NCI-H2029 treated with DMSO at 0.1 percent for 48 hours (cell line): ENCODE data around the gene KIRREL2.

Source experiments
- DNase-seq: peaks from one replicate; lab custom pipeline; 2025; lab: John Stamatoyannopoulos, UW

The KIRREL2 gene

GRCh38 chr19:35845215-35846037, 11.3 kb upstream of the KIRREL2 start:
- no peak for DNase-seq

- peak; percentile 27 for DNase-seq
These were observed 10.6 kb upstream of the KIRREL2 start for GRCh38 chr19:35846038-35846668.

- no peak for DNase-seq
These were observed 8.8 kb upstream of the KIRREL2 start for GRCh38 chr19:35847911-35848310.

GRCh38 chr19:35848486-35848885, 8.2 kb upstream of the KIRREL2 start:
- no peak for DNase-seq

- no peak for DNase-seq
These were observed 7.7 kb upstream of the KIRREL2 start for GRCh38 chr19:35848919-35849505.

GRCh38 chr19:35851213-35852028, 5.3 kb upstream of the KIRREL2 start:
- no peak for DNase-seq

GRCh38 chr19:35852029-35852780, 4.5 kb upstream of the KIRREL2 start, which contains the start of gene NPHS1:
Gene NPHS1, minus strand, starts transcription at chr19:35852504. Its CDS starts 667 bp downstream, at chr19:35851837.
- no peak for DNase-seq

- DNase-seq = no peak
These were observed 3.5 kb upstream of the KIRREL2 start for GRCh38 chr19:35853038-35853756.

GRCh38 chr19:35858311-35858710, 1.6 kb downstream of the KIRREL2 start:
- no peak for DNase-seq

- no peak for DNase-seq
These were observed 2.7 kb downstream of the KIRREL2 start for GRCh38 chr19:35859414-35859813.

GRCh38 chr19:35860436-35860817, 3.7 kb downstream of the KIRREL2 start:
- no peak for DNase-seq

GRCh38 chr19:35860818-35861639, 4.3 kb downstream of the KIRREL2 start:
- DNase-seq = no peak

GRCh38 chr19:35861640-35862160, 5.0 kb downstream of the KIRREL2 start:
- no peak for DNase-seq

- DNase-seq = no peak
These were observed 5.8 kb downstream of the KIRREL2 start for GRCh38 chr19:35862528-35862927.

GRCh38 chr19:35863018-35863417, 6.3 kb downstream of the KIRREL2 start:
- DNase-seq = no peak

GRCh38 chr19:35868172-35868822, 11.6 kb downstream of the KIRREL2 start, which contains the start of gene APLP1:
Gene APLP1, plus strand, starts transcription at chr19:35868574. Its CDS starts 63 bp downstream, at chr19:35868637.
- peak; percentile 15 for DNase-seq

GRCh38 chr19:35868823-35869326, 12.2 kb downstream of the KIRREL2 start:
- DNase-seq = no peak

GRCh38 chr19:35869327-35870123, 12.8 kb downstream of the KIRREL2 start:
- DNase-seq = peak; percentile 88
